CD4-positive, CD25-positive, alpha-beta regulatory T cell (primary cell): ENCODE data around the gene CEP76. TPM values are rescaled to one million over a fixed set of nuclear protein-coding genes. Genes with fewer than 3 reads are reported as not detected.
A peak's percentile ranks its signal among the peaks of the same experiment; 100 is the strongest.
"Not testable (repeated sequence)": the region's sequence is repeated elsewhere in the genome, so short reads cannot be mapped to it uniquely, and the experiment has no call there.

Experiments used
- ATAC-seq, 2 donors: fragments of 150-1000 bp; cut with Tn5 transposase; one replicate each; pipeline ENCODE4 v1.10.0; 2021; ENCODE audit warnings: low read depth in 2 of 2, moderate number of reproducible peaks in 2 of 2, moderate library complexity in 1 of 2
- DNase-seq, 3 donors: peaks; one replicate each; pipeline versions ENCODE4 v3.0.0 to v3.0.0-alpha.2; 2012 to 2022; ENCODE audit warnings: mixed read lengths in 1 of 3
- H3K27ac ChIP-seq: one replicate; pipeline ENCODE4 v1.7.0; 2013; ENCODE audit warnings: mild to moderate bottlenecking, low read length; ENCODE audit not compliant: insufficient read depth, poor library complexity, severe bottlenecking
- H3K27me3 ChIP-seq: one replicate; pipeline ENCODE4 v1.7.0; 2013; ENCODE audit warnings: low read length; ENCODE audit not compliant: control insufficient read depth, insufficient read depth
- H3K36me3 ChIP-seq: one replicate; pipeline ENCODE4 v1.7.0; 2013; ENCODE audit warnings: mild to moderate bottlenecking, low read length, moderate library complexity; ENCODE audit not compliant: control insufficient read depth, insufficient read depth
- H3K4me1 ChIP-seq: 2 replicates; pipeline ENCODE4 v1.7.0; 2013; ENCODE audit warnings: mild to moderate bottlenecking, low read length; ENCODE audit not compliant: insufficient read depth, control insufficient read depth, poor library complexity, severe bottlenecking
- H3K4me3 ChIP-seq: one replicate; pipeline ENCODE4 v1.7.0; 2013; ENCODE audit warnings: low read depth, mild to moderate bottlenecking, low read length, moderate library complexity
- H3K9me3 ChIP-seq, 2 experiments: 1 replicate in 1 of 2; 2 replicates in 1 of 2; pipeline ENCODE4 v1.7.0; 2013; ENCODE audit warnings: low read length in 2 of 2, mild to moderate bottlenecking in 1 of 2, moderate library complexity in 1 of 2; ENCODE audit not compliant: control insufficient read depth in 2 of 2
- H3K27ac Mint-ChIP-seq, 3 donors: one replicate each; pipeline ENCODE4 v1.8.0; 2020 to 2022; ENCODE audit warnings: mild to moderate bottlenecking in 3 of 3, mixed read lengths in 3 of 3, moderate library complexity in 2 of 3
- H3K27me3 Mint-ChIP-seq: one replicate; pipeline ENCODE4 v1.8.0; 2022; ENCODE audit warnings: mild to moderate bottlenecking, mixed read lengths
- H3K36me3 Mint-ChIP-seq: one replicate; pipeline ENCODE4 v1.8.0; 2020; ENCODE audit warnings: mixed read lengths
- H3K4me1 Mint-ChIP-seq, 4 donors: one replicate each; pipeline ENCODE4 v1.8.0; 2020 to 2022; ENCODE audit warnings: mixed read lengths in 4 of 4, mild to moderate bottlenecking in 1 of 4
- H3K4me3 Mint-ChIP-seq, 4 donors: one replicate each; pipeline ENCODE4 v1.8.0; 2020 to 2022; ENCODE audit warnings: mild to moderate bottlenecking in 4 of 4, mixed read lengths in 4 of 4, moderate library complexity in 3 of 4
- H3K9me3 Mint-ChIP-seq, 7 donors: one replicate each; pipeline ENCODE4 v1.8.0; 2020 to 2022; ENCODE audit warnings: mixed read lengths in 7 of 7, mild to moderate bottlenecking in 3 of 7, moderate library complexity in 2 of 7
- polyA plus RNA-seq, 4 donors: library from polyadenylated mRNA; unstranded; fragments of 300-500 nt; fragmentation: Illumina TruSeq; gene quantifications; one replicate each; pipeline ENCODE4 v1.2.3, GENCODE V29; 2021
- total RNA-seq: library from RNA; stranded (reverse); gene quantifications from one replicate; pipeline ENCODE4 v1.2.3, GENCODE V29; 2022

CEP76 gene
- total and polyA plus RNA-seq, 5 donors from 2014 or later: 7.3 to 14.2 (median 8.8) TPM

- peaks cover 18% of the 10 kb centered on the region for H3K27me3 Mint-ChIP-seq
Observed at GRCh38 chr18:12628706-12629702, 73.5 kb downstream of the CEP76 start.

GRCh38 chr18:12627199-12627598 is 75.3 kb downstream of the CEP76 start:
- H3K27me3 ChIP-seq, H3K4me1 ChIP-seq, H3K27ac Mint-ChIP-seq, ATAC-seq, H3K9me3 Mint-ChIP-seq, H3K4me3 Mint-ChIP-seq, H3K27ac ChIP-seq, H3K9me3 ChIP-seq, DNase-seq, H3K4me3 ChIP-seq, H3K36me3 Mint-ChIP-seq, H3K4me1 Mint-ChIP-seq, H3K36me3 ChIP-seq: not testable (repeated sequence)
- peaks cover 13% of the 10 kb centered on the region for H3K27me3 Mint-ChIP-seq

More at GRCh38 chr18:12628706-12629702, 73.5 kb downstream of the CEP76 start:
- H3K4me3 ChIP-seq: no peak overlapping the region
- H3K27ac Mint-ChIP-seq: peak overlapping the region in 1 of 3 donors; percentile 10
- H3K4me1 ChIP-seq: no peaks in the 10 kb centered on the region
- H3K4me3 Mint-ChIP-seq: no peak overlapping the region
- H3K9me3 ChIP-seq: peaks cover 0 to 2% of the 10 kb centered on the region in 2 experiments
- peaks cover 0 to 2% (median 0%) of the 10 kb centered on the region in 7 donors for H3K9me3 Mint-ChIP-seq
- DNase-seq (no peak), ATAC-seq (no peak)
- peaks cover 7% of the 10 kb centered on the region for H3K27me3 ChIP-seq
- no peaks in the 10 kb centered on the region for H3K36me3 Mint-ChIP-seq
- H3K4me1 Mint-ChIP-seq: no peaks in the 10 kb centered on the region
- no peaks in the 10 kb centered on the region for H3K36me3 ChIP-seq
- H3K27ac ChIP-seq: no peak overlapping the region

- Histone ChIP-seq H3K27ac (no peak overlapping the region), H3K36me3 (no peaks in the 10 kb centered on the region), H3K4me3 (no peak overlapping the region), H3K9me3 (peaks cover 0 to 2% of the 10 kb centered on the region in 2 experiments), H3K4me1 (no peaks in the 10 kb centered on the region), H3K27me3 (peaks cover 3% of the 10 kb centered on the region)
- peaks cover 8% of the 10 kb centered on the region for H3K27me3 Mint-ChIP-seq
- no peak for DNase-seq
- no peak overlapping the region for H3K27ac Mint-ChIP-seq
- H3K9me3 Mint-ChIP-seq: peaks cover 0 to 4% (median 0%) of the 10 kb centered on the region in 7 donors
- no peak for ATAC-seq
- H3K4me1 Mint-ChIP-seq: no peaks in the 10 kb centered on the region
- no peak overlapping the region for H3K4me3 Mint-ChIP-seq
- H3K36me3 Mint-ChIP-seq: no peaks in the 10 kb centered on the region
Observed at GRCh38 chr18:12625241-12625640, 77.3 kb downstream of the CEP76 start.

Other genes starting within 250 kb of the CEP76 start
- gene SPIRE1, start 44.6 kb downstream of the CEP76 start, total RNA-seq: 2.7 TPM
- gene SPIRE1, start 44.6 kb downstream of the CEP76 start, polyA plus RNA-seq: under 1 TPM in 3 of 4 donors, not detected in 1; 0.13 to 0.61 (median 0.49) TPM
- 60.3 TPM for gene PSMG2, start 319 bp upstream of the CEP76 start, total RNA-seq
- 100 to 1,000 TPM; 145 to 199 (median 154) TPM for gene PSMG2, start 319 bp upstream of the CEP76 start, polyA plus RNA-seq
- gene PTPN2, start 181.5 kb upstream of the CEP76 start, total RNA-seq: 80.4 TPM
- 100 to 1,000 TPM in 1 of 4 donors, 10 to 100 TPM in 3; 62.3 to 110 (median 95.8) TPM for gene PTPN2, start 181.5 kb upstream of the CEP76 start, polyA plus RNA-seq
- gene SEH1L, start 245.3 kb upstream of the CEP76 start, total RNA-seq: 22.0 TPM
- 10 to 100 TPM; 24.2 to 33.1 (median 26.5) TPM for gene SEH1L, start 245.3 kb upstream of the CEP76 start, polyA plus RNA-seq